Loucy (cell line): ENCODE results near the gene IFNA7.

ENCODE experiments used
- CTCF ChIP-seq: fragments of 200-600 bp; sonication (generic); conservative IDR thresholded peaks from 2 replicates; pipeline ENCODE4 v1.5.1; 2014; ENCODE audit warnings: mild to moderate bottlenecking, antibody characterized with exemption, low read length
- EZH2phosphoT487 ChIP-seq: fragments of 200-600 bp; IDR thresholded peaks from 2 replicates; pipeline ENCODE4 v1.6.1; 2018; ENCODE audit warnings: antibody characterized with exemption, mild to moderate bottlenecking, moderate library complexity, borderline replicate concordance

DNA sequence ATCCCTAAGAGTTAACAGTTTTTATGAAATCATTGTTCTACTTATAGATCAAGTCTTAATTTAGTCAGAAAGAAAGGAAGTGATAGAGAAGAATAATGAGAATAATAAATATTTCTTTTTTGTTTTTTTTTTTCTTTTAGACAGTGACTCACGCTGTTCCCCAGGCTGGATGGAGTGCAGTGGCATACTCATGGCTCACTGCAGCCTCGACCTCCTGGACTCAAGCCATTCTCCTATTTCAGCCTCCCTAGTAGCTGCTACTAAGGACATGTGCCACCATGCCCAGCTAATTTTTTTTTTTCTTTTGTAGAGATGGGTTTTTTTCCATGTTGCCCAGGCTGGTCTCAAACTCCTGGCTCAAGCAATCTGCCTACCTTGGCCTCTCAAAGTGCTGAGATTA, 46.5 kb downstream of the IFNA7 start:
- TF ChIP-seq CTCF, result no peak
- TF ChIP-seq EZH2phosphoT487, result no peak
